ENCODE data around the gene PPP1R26. TPM values are rescaled to one million over a fixed set of nuclear protein-coding genes. Genes with fewer than 3 reads are reported as not detected.
"Not testable (repeated sequence)": the region's sequence is repeated elsewhere in the genome, so short reads cannot be mapped to it uniquely, and the experiment has no call there.

The PPP1R26 gene
- total and polyA plus RNA-seq, 5 experiments from 2014 or later: 0.13 to 0.22 TPM; not detected in 3

GRCh38 chr9:135535631-135536030, 56.0 kb downstream of the PPP1R26 start:
- H3K36me3 Mint-ChIP-seq, H3K9me3 Mint-ChIP-seq, H3K4me1 Mint-ChIP-seq, ATAC-seq, H3K4me3 Mint-ChIP-seq, POLR2A ChIA-PET, DNase-seq, H3K27ac Mint-ChIP-seq: not testable (repeated sequence)
- peaks cover 9 to 51% (median 43%) of the 10 kb centered on the region in 5 donors for H3K27me3 Mint-ChIP-seq

GRCh38 chr9:135536216-135536615, 56.6 kb downstream of the PPP1R26 start:
- Mint-ChIP-seq H3K27ac (no peak overlapping the region), H3K4me1 (no peaks in the 10 kb centered on the region), H3K27me3 (peaks cover 9 to 45% (median 37%) of the 10 kb centered on the region in 5 donors), H3K9me3 (peaks cover 0 to 1% (median 0%) of the 10 kb centered on the region in 9 donors), H3K4me3 (no peak overlapping the region), H3K36me3 (no peaks in the 10 kb centered on the region)
- DNase-seq (no peak), ATAC-seq (no peak)
- POLR2A ChIA-PET: no interaction called here

Other genes starting within 250 kb of the PPP1R26 start
- 10 to 100 TPM; 32.6 to 35.7 TPM for gene MRPS2, start 20.9 kb downstream of the PPP1R26 start, total RNA-seq
- gene MRPS2, start 20.9 kb downstream of the PPP1R26 start, polyA plus RNA-seq: 10 to 100 TPM; 28.3 to 64.0 (median 45.4) TPM
- not detected for gene LCN1, start 41.7 kb downstream of the PPP1R26 start, total RNA-seq
- gene LCN1, start 41.7 kb downstream of the PPP1R26 start, polyA plus RNA-seq: not detected
- not detected for gene OBP2A, start 66.3 kb downstream of the PPP1R26 start, total RNA-seq
- gene OBP2A, start 66.3 kb downstream of the PPP1R26 start, polyA plus RNA-seq: not detected
- gene PAEP, start 82.0 kb downstream of the PPP1R26 start, total RNA-seq: not detected
- gene PAEP, start 82.0 kb downstream of the PPP1R26 start, polyA plus RNA-seq: not detected
- not detected for gene GLT6D1, start 159.8 kb downstream of the PPP1R26 start, total RNA-seq
- gene GLT6D1, start 159.8 kb downstream of the PPP1R26 start, polyA plus RNA-seq: not detected
- not detected for gene LCN9, start 183.5 kb downstream of the PPP1R26 start, total RNA-seq
- not detected for gene LCN9, start 183.5 kb downstream of the PPP1R26 start, polyA plus RNA-seq
- gene SOHLH1, start 219.7 kb downstream of the PPP1R26 start, total RNA-seq: not detected
- not detected for gene SOHLH1, start 219.7 kb downstream of the PPP1R26 start, polyA plus RNA-seq
- not detected for gene KCNT1, start 222.4 kb downstream of the PPP1R26 start, total RNA-seq
- gene KCNT1, start 222.4 kb downstream of the PPP1R26 start, polyA plus RNA-seq: not detected

Data from naive thymus-derived CD8-positive, alpha-beta T cell (primary cell).